ENCODE measurements around the gene CDH13.

The CDH13 gene

GRCh38 chr16:83269541-83269940 is 642.8 kb downstream of the CDH13 start:
- no peak for DNase-seq

GRCh38 chr16:83270061-83270460 is 643.3 kb downstream of the CDH13 start:
- DNase-seq = no peak

- DNase-seq = no peak
These were observed 643.9 kb downstream of the CDH13 start for GRCh38 chr16:83270640-83271039.

- DNase-seq = no peak
These were observed 644.4 kb downstream of the CDH13 start for GRCh38 chr16:83271123-83271522.

GRCh38 chr16:83271970-83272575 is 645.3 kb downstream of the CDH13 start:
- no peak for DNase-seq

GRCh38 chr16:83272843-83273242 is 646.1 kb downstream of the CDH13 start:
- DNase-seq = no peak

GRCh38 chr16:83273504-83274173 is 646.9 kb downstream of the CDH13 start:
- DNase-seq = no peak

GRCh38 chr16:83279251-83279650 is 652.5 kb downstream of the CDH13 start:
- DNase-seq = no peak

- no peak for DNase-seq
These were observed 659.2 kb downstream of the CDH13 start for GRCh38 chr16:83285921-83286320.

GRCh38 chr16:83296505-83296904 is 669.7 kb downstream of the CDH13 start:
- no peak for DNase-seq

GRCh38 chr16:83298541-83298940 is 671.8 kb downstream of the CDH13 start:
- no peak for DNase-seq

- peak; percentile 9 for DNase-seq
These were observed 673.6 kb downstream of the CDH13 start for GRCh38 chr16:83300326-83300725.

GRCh38 chr16:83301971-83302370 is 675.2 kb downstream of the CDH13 start:
- no peak for DNase-seq

- no peak for DNase-seq
These were observed 676.1 kb downstream of the CDH13 start for GRCh38 chr16:83302853-83303252.

- no peak for DNase-seq
These were observed 678.3 kb downstream of the CDH13 start for GRCh38 chr16:83305092-83305491.

GRCh38 chr16:83306961-83307593 is 680.3 kb downstream of the CDH13 start:
- DNase-seq = no peak

- DNase-seq = no peak
These were observed 680.8 kb downstream of the CDH13 start for GRCh38 chr16:83307594-83307992.

- no peak for DNase-seq
These were observed 681.6 kb downstream of the CDH13 start for GRCh38 chr16:83308414-83308813.

- DNase-seq = no peak
These were observed 684.0 kb downstream of the CDH13 start for GRCh38 chr16:83310816-83311215.

GRCh38 chr16:83312015-83312717 is 685.4 kb downstream of the CDH13 start:
- no peak for DNase-seq

- no peak for DNase-seq
These were observed 686.0 kb downstream of the CDH13 start for GRCh38 chr16:83312718-83313245.

GRCh38 chr16:83315271-83315670 is 688.5 kb downstream of the CDH13 start:
- no peak for DNase-seq

- DNase-seq = no peak
These were observed 689.7 kb downstream of the CDH13 start for GRCh38 chr16:83316458-83316857.

GRCh38 chr16:83318390-83318789 is 691.6 kb downstream of the CDH13 start:
- DNase-seq = no peak

Data from NCI-H1092 treated with DMSO at 0.1 percent for 48 hours (cell line).